DMS79 (cell line): Measurements from ENCODE around the gene NUP50.

Experiments
- DNase-seq: peaks from one replicate; lab custom pipeline; 2025; lab: John Stamatoyannopoulos, UW

NUP50 gene, protein sequence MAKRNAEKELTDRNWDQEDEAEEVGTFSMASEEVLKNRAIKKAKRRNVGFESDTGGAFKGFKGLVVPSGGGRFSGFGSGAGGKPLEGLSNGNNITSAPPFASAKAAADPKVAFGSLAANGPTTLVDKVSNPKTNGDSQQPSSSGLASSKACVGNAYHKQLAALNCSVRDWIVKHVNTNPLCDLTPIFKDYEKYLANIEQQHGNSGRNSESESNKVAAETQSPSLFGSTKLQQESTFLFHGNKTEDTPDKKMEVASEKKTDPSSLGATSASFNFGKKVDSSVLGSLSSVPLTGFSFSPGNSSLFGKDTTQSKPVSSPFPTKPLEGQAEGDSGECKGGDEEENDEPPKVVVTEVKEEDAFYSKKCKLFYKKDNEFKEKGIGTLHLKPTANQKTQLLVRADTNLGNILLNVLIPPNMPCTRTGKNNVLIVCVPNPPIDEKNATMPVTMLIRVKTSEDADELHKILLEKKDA

DNA sequence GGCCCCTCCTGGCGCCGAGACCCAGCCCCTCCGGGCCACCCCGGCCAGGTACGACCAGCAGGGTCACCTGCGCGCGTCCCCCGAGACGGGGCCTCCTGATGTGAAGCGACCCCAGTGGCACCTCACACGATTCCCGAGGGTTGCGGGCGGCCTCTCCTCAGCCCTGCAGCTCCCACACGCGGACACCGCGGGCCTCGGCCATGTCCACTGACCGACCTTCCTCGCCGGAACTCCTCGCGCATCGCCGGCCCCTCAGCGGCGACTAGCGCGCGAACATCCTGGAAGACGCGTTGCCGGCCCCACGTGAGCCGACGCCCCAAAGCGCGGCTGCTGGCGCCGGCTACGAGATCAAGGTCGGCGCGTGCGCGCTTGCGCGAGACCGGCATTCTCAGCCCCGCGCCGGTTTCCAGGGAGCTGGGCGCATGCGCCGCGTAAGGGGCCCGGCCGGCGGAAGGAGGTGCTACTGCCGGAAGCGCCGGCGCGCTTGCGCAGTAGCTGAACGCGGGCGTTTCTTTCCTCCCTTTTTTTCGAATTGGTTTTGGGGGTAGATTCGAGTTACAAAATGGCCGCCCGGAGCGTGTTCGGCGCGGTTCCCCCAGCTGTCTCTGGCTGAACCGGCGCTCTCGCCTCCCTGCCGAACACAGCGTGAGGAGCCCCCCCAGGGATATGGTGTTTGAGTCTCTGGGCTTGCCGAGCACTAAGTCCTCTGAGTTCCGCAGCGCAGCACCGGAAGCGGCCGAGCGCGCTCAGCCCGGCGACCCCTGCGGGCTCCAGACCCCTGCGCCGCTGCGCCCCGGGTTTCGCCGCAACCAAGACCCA is at the start of gene NUP50:
NUP50 (plus strand) TSS at position 475 of the 819 bp plus-strand sequence. CDS start 4,253 bp downstream, outside the sequence.
- peak; percentile 54 for DNase-seq

DNA sequence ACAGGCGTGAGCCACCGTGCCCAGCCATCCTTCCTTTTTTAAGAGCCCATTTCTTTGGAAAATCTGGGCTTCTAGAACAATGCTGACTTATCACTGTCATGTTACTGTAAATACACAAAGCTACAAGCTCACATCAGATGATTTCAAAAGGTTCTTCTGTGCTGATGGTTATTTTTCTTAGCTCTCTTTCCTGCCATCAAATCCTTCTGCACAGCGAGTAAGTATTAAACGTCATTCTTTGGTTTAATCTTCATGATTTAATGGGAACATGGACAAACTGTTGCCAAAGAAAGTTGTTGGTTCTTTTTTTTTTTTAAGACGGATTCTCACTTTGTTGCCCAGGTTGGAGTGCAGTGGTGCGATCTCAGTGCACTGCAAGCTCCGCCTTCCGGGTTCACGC is 43.3 kb upstream of the NUP50 start:
- DNase-seq = no peak

DNA sequence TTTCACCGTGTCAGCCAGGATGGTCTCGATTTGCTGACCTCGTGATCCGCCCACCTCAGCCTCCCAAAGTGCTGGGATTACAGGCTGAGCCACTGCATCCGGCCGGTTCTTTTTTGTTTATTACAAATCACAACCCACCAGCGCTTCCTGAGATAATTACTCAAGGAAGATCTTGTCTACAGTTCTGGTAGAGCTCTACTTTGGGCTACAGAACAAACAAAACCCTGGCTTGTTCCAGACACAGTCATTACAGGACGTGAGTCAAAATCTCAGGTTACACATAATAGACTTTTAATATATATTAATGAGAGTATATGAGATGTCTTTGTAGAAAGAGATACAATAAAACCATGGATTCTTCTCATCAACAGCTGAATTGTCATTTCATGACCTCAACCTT is 42.8 kb upstream of the NUP50 start:
- no peak for DNase-seq

DNA sequence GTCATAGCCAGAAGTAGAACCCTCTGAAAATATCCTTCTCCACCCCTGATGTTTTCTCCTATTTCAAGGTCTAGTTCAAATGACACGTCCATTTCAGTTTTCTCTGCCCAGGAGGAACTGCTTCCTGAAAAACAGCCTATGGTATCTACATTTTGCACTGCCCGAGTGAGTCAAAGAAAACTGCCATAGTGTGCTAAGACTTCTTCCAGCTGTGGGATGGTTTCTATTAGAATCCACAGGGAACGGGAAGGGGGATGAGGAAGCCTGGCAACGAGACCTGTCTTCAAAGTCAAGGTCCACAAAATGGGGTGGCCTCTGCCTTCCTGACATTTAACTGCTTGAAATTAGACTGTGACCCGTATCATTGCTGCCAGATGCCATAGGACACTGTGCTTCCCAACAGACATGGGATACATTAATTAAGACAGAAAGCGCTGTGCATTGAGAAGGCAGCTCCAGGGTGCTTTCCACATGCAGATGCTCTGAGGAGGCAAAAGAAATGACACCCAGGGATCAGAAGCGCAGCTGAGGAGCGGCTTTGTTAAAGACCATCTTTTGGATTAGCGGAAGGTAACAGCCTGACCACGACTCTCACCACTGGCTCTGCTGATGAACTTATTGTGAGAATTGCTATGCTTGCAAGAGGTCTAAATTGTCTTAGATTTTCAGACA is 39.4 kb upstream of the NUP50 start:
- no peak for DNase-seq

DNA sequence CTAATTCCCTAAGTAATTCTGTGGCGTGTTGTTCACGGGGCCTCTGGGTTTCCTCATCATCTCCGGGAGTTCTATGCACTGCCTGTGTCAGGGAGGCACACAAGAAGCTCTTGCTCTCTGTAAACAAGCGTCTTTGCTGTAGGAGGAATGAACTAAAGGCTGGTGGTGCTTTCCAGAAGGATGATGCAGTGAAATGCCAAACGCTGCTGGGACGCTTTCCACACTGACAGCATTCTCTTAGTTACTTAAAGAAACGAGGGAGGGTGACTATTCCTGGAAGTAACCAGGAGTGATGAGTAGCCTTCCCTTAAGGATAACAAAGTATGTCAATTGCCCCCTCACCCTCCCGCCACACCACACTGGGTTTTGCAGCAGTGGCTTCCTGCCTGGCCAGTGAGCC is 38.5 kb upstream of the NUP50 start:
- no peak for DNase-seq

DNA sequence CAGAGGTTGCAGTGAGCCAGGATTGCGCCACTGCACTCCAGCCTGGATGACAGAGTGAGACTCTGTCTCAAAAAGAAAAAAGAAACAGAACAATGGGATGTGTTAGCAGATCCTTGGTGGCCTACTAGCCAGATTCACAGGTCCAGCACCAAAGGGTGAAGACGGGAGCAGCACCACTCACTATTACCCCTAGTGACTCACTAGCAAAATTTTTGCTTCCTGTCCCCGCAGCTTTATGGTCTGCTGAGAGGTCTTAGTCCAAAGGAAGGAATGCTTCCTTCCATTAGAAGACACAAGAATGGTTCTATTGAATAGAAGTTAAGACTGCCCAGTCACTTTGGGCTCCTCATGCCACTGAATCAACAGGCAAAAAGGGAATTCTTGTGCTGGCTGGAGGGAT is 35.9 kb upstream of the NUP50 start:
- no peak for DNase-seq

DNA sequence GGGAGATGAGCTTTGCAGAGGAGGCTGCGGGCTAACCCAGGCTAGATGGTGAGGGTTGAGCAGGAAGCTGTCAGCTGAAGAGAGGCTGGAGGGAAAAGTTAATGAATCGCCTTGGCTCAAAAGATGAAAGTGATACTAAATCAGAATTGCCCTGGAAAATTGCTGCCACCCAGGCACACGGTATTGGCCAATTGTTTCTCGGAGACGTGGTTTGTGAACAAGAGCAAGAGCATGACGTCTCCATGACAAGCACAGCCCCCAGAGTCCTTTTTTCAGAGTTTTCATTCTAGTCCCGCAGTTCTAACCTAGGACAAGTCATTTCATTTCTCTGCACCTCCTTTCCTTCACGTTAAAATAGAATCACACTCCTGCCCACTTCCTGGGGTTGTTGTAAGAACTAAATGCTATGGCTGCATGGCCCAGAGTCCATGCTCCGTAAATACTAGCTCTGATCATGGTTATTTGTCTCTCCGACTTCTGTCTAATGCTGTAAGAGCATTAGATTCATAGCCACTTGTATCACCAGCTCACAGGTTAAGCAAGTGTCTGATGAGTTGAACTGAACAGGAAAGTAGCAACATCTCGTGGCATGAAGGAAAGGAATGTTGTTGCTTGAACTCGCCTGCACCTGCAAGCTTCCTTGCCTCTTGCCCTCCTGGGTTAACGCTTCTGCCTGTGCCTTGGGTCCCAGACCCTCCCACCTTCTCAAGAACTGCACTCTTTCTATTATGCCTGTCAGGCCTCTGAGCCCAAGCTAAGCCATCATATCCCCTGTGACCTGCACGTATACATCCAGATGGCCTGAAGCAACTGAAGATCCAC is 33.8 kb upstream of the NUP50 start:
- DNase-seq = no peak

DNA sequence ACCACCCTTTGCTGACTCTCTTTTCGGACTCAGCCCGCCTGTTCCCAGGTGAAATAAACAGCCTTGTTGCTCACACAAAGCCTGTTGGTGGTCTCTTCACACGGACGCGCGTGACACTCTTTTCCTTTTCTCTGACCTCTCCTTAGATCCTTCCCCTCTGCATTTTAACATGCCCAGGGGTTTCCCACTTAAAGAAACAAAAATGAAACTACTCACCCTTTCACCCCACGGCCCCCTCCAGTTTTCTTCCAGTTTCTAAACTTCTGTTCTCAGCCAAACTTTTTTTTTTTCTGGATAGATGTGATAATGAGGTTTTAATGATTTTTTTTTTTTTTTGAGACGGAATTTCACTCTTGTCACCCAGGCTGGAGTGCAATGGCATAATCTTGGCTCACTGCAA is 32.8 kb upstream of the NUP50 start:
- DNase-seq = no peak

DNA sequence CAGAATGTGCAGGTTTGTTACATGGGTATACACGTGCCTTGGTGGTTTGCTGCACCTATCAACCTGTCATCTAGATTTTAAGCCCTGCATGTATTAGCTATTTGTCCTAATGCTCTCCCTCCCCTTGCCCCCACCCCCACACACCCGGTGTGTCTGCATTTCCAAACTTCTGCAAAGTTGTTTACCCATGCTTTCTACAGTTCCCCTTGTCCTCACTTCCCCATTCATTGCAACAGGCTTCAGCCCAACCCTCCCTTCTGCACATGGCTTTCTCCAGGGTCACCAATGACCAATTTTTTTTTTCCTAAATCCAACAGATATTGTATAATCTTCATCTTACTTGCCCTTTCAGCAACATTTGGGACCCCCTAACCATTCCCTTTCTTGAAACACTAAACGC is 32.0 kb upstream of the NUP50 start:
- no peak for DNase-seq

DNA sequence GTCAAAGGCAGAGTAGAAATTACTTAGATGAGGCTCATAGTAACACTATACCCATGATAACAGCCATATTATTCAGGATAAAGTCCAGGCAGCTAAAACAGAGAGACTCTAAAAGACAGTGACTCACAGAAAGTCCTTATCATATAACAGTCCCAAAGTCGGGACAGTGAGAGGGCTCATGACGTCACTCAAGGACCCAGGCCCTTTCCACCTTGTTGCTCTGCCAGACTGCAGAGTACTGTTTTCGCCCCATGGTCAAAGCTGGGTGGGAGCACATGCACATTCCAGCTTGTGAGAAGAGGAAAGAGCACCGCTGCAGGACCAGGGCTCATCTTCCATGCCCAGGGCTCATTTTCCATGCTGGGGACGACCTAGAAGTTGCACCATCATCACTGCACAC is 29.4 kb upstream of the NUP50 start:
- DNase-seq = no peak

DNA sequence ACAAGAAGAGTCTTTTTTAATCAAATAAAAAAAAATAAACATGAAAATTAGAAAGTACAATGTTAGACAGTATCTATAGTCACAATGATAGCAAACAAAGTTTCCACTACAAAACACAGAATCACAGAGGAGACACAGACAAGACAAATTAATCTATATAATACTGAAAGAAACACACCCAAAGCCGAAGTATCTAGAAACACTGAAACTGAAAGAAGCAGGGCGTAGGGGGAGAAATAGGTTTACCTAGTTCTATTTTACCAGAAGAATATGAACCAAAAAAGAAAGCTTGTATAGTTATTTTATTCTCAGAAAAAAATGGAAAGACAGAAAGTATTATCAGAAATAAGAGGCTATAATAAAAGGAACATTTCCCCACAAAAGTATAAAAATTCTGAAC is 27.1 kb upstream of the NUP50 start:
- DNase-seq = no peak

DNA sequence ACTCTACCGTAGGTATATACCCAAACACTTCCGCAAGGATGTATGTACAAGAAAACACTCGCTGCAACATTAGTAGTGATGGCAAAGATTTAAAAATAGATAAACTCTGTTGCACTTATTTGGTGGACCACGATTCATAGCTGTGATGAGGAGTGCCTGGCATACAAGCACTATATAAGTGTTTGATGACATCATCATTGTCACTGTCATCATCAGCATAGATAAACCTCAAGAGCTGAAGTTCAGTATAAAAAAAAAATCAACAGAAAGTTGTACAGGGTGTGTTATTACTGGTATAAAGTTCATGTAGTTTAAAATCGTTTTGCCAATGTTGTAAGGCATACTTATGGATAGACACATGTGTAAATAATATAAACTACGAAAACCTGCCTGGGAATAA is 24.0 kb upstream of the NUP50 start:
- no peak for DNase-seq

DNA sequence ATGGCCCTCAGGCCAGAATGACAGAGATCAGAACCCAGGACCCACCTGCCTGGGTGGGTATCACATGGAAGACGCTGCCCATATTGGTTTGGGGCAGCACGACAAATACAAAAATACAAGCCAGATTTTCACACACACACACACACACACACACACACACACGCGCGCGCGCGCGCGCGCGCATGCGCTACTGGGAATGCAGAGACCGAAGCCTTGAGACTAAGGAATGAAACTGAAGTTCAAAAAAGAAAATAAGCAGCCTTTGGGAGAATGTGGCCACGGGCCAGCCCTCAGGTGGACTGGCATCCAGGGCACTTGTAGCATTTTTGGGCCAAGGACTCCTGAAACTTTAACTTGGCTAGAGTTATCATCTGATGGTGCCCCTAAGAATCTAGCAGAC is 21.3 kb upstream of the NUP50 start:
- no peak for DNase-seq

DNA sequence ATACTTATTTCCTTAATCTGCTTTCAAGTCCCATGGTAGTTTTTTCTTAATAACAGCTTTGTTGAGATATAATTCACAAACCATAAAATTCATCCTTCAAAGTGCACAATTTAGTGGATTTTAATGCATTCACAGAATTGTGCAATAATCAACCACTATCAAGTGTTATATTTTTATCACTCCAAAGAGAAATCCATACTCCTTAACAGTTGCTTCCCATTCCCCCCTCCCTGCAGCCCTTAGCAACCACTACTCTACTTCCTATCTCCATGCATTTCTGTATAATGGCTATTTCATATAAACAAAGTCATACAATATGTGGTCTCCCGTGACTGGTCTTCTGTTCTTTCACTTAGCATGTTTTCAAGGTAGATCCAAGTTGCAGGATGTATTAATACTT is 18.8 kb upstream of the NUP50 start:
- DNase-seq = no peak

DNA sequence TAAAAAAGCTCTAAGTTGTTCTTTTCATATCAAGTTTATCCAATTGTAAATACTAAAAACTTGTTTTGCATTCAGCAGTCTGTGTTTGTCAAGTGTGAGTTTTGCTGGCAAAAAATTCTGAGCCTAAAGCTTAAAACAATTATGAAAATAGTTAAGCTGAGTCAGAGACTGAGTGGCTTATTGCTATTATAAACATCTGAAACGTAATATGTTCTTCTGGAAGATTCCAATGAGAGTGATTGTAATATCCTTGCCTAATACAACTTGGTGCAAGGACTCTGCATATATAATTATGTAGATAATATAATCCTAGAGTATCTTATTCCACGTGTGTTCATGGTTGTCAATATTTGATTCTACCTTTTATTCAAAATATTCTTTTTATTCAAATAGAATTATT is 14.1 kb upstream of the NUP50 start:
- DNase-seq = no peak

DNA sequence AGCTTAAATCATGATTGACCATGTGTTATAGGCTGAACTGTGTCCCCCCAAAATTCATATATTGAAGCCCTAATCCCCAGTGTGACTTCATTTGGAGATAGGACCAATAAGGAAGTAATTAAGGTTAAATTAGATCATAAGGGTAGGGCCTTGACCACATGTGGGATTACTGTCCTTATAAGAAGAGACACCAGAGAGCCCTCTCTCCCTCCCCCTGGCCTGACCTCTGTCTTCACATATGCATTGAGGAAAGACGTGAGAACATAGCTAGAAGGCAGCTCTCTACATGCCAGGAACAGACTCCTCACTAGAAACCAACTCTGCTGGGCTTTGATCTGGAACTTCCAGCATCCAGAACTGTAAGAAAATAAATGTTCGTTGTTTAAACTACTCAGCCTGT is 13.6 kb upstream of the NUP50 start:
- no peak for DNase-seq

DNA sequence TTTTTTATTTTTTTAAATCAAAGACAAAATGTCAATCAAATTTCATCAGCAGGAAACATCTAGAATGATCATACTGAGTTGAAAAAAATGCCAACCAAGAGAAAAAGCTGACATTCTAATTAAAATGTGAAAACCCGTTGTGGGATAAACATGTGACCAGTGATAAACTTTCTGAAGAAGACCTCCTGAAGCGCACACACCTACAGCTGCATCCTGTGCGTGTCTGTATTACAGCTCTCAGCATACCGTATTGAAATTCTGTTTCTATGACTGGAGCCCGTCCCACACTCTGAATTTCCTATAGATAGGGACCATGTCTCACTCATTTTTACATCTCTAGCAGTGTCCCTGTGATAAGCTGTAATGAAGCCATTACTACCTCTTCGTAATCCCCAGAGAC is 12.2 kb upstream of the NUP50 start:
- DNase-seq = no peak

DNA sequence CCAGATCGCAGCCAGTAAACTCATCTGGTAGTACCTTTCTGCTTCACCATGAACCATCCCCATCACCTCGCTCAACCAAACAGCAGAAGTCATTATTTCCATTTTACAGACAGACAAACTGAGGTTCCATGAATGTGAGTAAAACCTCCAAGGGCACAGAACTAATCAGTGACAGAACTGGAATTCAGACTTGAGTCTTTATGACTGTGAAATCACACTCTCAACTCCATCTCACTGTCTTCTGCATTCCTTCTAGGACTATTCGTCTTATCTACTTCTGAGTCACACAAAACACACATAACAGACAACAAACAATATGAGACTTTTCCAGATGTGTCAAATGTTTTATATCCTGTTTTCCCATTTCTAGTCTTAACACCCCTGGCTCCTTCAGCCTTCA is 9.3 kb upstream of the NUP50 start:
- no peak for DNase-seq

DNA sequence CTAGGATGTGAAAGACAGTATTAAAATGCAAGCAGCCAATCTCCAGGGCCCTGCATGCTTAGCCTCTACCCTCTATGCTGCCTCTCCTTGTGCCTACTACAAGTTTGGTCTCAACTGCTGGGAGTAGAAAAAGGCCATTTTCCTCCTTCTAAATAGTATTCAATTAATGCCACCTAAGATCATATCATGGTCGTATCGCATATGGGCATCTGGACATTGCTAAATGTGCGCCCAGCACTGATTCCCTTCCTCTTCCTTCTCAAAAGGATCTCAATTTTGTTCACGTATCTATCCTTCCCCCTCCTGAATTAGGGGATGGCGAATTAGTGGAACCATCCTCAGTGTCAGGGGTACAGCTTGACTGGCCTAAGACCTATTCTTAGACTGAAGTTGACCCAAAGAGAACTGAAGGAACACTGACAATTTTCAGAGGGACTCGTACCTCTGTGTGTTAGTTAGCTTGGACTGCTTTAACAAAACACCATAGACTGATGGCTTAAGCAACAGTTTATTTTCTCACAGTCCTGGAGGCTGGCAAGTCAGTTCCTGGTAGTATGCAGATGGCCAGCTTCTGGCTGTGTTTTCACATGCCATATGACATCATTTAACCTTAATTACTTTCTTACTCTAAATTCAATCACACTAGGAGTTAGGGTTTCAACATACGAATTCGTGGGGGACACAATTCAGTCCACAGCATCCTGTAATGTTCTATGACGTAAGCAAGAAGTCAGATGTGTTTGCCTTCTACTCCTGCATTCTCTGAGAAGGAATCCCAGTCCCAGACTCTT is 8.5 kb upstream of the NUP50 start:
- no peak for DNase-seq

DNA sequence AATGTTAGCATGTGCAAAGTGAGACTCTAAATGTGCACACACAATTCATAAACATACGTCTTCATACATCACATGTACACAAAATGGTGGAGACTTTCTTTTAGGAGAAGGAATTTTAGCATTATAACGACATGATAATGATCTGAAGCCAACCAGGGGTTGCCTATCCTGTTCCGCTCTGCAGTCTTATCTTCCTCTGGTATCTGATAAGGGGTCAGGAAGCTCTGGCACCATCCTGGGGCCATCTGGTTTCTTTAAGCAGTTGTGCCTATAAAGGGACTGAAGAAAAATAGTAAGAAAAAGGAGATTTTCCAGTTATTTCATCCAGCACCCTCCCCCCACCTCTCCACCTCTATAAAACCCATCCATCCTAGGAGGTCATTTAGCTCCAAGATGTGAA is 5.8 kb upstream of the NUP50 start:
- no peak for DNase-seq
